ENCODE data around the gene HCN1. TPM values are rescaled to one million over a fixed set of nuclear protein-coding genes. Genes with fewer than 3 reads are reported as not detected.

HCN1 gene
- total and polyA plus RNA-seq, 2 donors from 2014 or later, result not detected

DNA sequence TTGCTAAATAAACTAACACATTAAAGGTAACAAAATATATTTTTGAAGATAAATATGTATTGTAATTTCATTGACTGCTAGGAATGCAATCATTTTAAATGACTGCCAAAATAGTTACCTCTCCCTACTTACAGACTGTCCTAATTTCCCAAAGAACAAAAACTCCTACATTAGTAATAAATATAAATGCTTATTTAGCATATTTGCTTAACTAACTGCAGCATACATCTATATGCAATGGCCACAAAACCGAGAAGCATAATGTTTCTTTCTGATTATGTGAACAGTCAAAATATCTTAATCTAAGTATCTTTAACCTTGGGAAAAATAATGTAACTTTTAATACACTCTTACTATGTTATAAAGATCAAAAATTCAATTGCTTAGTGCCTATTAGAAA, 431.7 kb downstream of the HCN1 start:
- Histone ChIP-seq H3K36me3 (ENCODE audit: control insufficient read depth in 2 of 3, insufficient read depth in 3 of 3, low read length in 3 of 3) (no peaks in the 10 kb centered on the region), H3K9me3 (ENCODE audit: control insufficient read depth in 2 of 3, insufficient read depth in 1 of 3, low read length in 3 of 3) (no peaks in the 10 kb centered on the region), H3K4me3 (ENCODE audit: low read length in 3 of 3) (no peak overlapping the region), H3K4me1 (ENCODE audit: control insufficient read depth in 2 of 3, insufficient read depth in 2 of 3, low read depth in 1 of 3, low read length in 3 of 3) (no peaks in the 10 kb centered on the region), H3K9ac (ENCODE audit: low read length in 3 of 3) (no peak overlapping the region), H3K27me3 (ENCODE audit: control insufficient read depth, insufficient read depth, low read length) (no peaks in the 10 kb centered on the region), H3K27ac (ENCODE audit: low read depth in 2 of 2, low read length in 2 of 2) (no peak overlapping the region)
- TF ChIP-seq, protein P1, sequence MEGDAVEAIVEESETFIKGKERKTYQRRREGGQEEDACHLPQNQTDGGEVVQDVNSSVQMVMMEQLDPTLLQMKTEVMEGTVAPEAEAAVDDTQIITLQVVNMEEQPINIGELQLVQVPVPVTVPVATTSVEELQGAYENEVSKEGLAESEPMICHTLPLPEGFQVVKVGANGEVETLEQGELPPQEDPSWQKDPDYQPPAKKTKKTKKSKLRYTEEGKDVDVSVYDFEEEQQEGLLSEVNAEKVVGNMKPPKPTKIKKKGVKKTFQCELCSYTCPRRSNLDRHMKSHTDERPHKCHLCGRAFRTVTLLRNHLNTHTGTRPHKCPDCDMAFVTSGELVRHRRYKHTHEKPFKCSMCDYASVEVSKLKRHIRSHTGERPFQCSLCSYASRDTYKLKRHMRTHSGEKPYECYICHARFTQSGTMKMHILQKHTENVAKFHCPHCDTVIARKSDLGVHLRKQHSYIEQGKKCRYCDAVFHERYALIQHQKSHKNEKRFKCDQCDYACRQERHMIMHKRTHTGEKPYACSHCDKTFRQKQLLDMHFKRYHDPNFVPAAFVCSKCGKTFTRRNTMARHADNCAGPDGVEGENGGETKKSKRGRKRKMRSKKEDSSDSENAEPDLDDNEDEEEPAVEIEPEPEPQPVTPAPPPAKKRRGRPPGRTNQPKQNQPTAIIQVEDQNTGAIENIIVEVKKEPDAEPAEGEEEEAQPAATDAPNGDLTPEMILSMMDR (IDR thresholded peaks at IDR 0.05; ENCODE audit: borderline replicate concordance, extremely low read depth, insufficient read depth), result no peak
- no peak for FAIRE-seq
- intact Hi-C loops (cut with DNase I), result no loop called here
- no peak for DNase-seq

DNA sequence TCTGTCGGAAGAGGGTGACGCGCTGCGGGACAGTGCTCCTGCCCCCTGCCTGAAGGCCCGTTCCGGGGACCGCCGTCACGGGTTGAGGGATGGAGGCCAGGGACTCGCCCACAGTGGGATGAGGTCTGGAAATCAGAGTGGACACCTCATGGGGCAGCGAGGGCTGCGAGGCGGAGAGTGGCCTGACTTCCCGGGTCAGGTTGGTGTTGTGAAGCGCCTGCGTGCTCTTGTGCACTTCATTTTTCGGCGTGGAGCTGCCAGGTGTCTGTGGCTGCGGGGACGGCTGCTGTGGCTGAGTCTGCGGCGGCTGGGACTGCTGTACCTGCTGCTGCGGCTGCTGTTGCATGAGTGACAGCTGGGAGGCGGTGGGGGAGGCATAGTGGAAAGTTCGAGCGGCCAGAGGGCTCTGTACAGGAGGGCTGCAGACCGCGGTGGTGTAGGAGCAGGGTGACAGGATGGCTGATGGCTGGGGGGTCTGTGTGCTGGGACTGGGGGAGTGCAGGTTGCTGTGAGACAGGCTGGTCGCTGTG, 434.1 kb downstream of the HCN1 start:
- peak in 1 of 5 donors; percentile 78 for DNase-seq
- FAIRE-seq, result no peak

DNA sequence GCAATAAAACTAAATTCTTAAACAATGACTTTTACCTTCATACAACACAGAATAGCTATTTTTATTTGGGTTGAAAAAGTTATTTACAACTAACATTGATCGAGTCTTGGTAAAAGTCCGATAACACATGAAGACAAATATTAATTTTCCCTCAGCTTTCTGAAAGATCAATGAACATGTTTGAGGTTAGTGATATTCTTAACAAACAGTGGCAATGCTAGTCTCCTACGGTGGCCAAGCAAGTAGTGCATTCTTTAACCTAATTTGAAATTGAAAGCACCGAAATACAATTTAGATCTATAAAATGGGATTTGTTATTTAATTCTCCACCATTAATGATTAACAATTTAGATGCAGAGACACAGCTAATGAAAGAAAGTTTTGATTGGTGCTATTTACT, 435.1 kb downstream of the HCN1 start:
- Histone ChIP-seq H3K9ac (ENCODE audit: low read length in 3 of 3) (no peak overlapping the region), H3K9me3 (ENCODE audit: control insufficient read depth in 2 of 3, insufficient read depth in 1 of 3, low read length in 3 of 3) (no peaks in the 10 kb centered on the region), H3K36me3 (ENCODE audit: control insufficient read depth in 2 of 3, insufficient read depth in 3 of 3, low read length in 3 of 3) (no peaks in the 10 kb centered on the region), H3K4me1 (ENCODE audit: control insufficient read depth in 2 of 3, insufficient read depth in 2 of 3, low read depth in 1 of 3, low read length in 3 of 3) (no peaks in the 10 kb centered on the region), H3K27me3 (ENCODE audit: control insufficient read depth, insufficient read depth, low read length) (no peaks in the 10 kb centered on the region), H3K27ac (ENCODE audit: low read depth in 2 of 2, low read length in 2 of 2) (no peak overlapping the region), H3K4me3 (ENCODE audit: low read length in 3 of 3) (no peak overlapping the region)
- DNase-seq (no peak), FAIRE-seq (no peak)
- intact Hi-C loops (cut with DNase I), result no loop called here
- TF ChIP-seq, protein P1 (IDR thresholded peaks at IDR 0.05; ENCODE audit: borderline replicate concordance, extremely low read depth, insufficient read depth), result no peak

More for the DNA sequence above, 434.1 kb downstream of the HCN1 start:
- Histone ChIP-seq H3K4me1 (ENCODE audit: control insufficient read depth in 2 of 3, insufficient read depth in 2 of 3, low read depth in 1 of 3, low read length in 3 of 3) (no peaks in the 10 kb centered on the region), H3K36me3 (ENCODE audit: control insufficient read depth in 2 of 3, insufficient read depth in 3 of 3, low read length in 3 of 3) (no peaks in the 10 kb centered on the region), H3K9ac (ENCODE audit: low read length in 3 of 3) (no peak overlapping the region), H3K9me3 (ENCODE audit: control insufficient read depth in 2 of 3, insufficient read depth in 1 of 3, low read length in 3 of 3) (no peaks in the 10 kb centered on the region), H3K27me3 (ENCODE audit: control insufficient read depth, insufficient read depth, low read length) (no peaks in the 10 kb centered on the region), H3K27ac (ENCODE audit: low read depth in 2 of 2, low read length in 2 of 2) (no peak overlapping the region), H3K4me3 (ENCODE audit: low read length in 3 of 3) (no peak overlapping the region)
- intact Hi-C loops (cut with DNase I), result no loop called here
- TF ChIP-seq, protein P1 (IDR thresholded peaks at IDR 0.05; ENCODE audit: borderline replicate concordance, extremely low read depth, insufficient read depth), result no peak

GRCh38 chr5:45260292-45260691, 435.9 kb downstream of the HCN1 start:
- H3K27ac ChIP-seq (ENCODE audit: low read depth in 2 of 2, low read length in 2 of 2), result no peak overlapping the region
- H3K27me3 ChIP-seq (ENCODE audit: control insufficient read depth, insufficient read depth, low read length), result no peaks in the 10 kb centered on the region
- DNase-seq, result no peak
- H3K9ac ChIP-seq (ENCODE audit: low read length in 3 of 3), result no peak overlapping the region
- no peaks in the 10 kb centered on the region for H3K4me1 ChIP-seq (ENCODE audit: control insufficient read depth in 2 of 3, insufficient read depth in 2 of 3, low read depth in 1 of 3, low read length in 3 of 3)
- no peaks in the 10 kb centered on the region for H3K9me3 ChIP-seq (ENCODE audit: control insufficient read depth in 2 of 3, insufficient read depth in 1 of 3, low read length in 3 of 3)
- no peaks in the 10 kb centered on the region for H3K36me3 ChIP-seq (ENCODE audit: control insufficient read depth in 2 of 3, insufficient read depth in 3 of 3, low read length in 3 of 3)
- no peak for FAIRE-seq
- TF ChIP-seq, protein P1 (IDR thresholded peaks at IDR 0.05; ENCODE audit: borderline replicate concordance, extremely low read depth, insufficient read depth), result no peak
- no peak overlapping the region for H3K4me3 ChIP-seq (ENCODE audit: low read length in 3 of 3)
- intact Hi-C loops (cut with DNase I), result no loop called here
